K562 (cell line): Measurements from ENCODE around the gene ZNF891. TPM values are rescaled to one million over a fixed set of nuclear protein-coding genes. Genes with fewer than 3 reads are reported as not detected.

Experiments
- CEBPZ ChIP-seq: fragments of 150-350 bp; IDR thresholded peaks from 2 replicates; pipeline ENCODE4 v1.6.1; 2014; ENCODE audit warnings: low read depth, mild to moderate bottlenecking, low read length, borderline replicate concordance
- DACH1 ChIP-seq: fragments of 450-650 bp; IDR thresholded peaks from 2 replicates; pipeline ENCODE4 v1.6.1; 2018; ENCODE audit not compliant: partially characterized antibody
- DNMT1 ChIP-seq: fragments of 450-650 bp; IDR thresholded peaks from 2 replicates; pipeline ENCODE4 v1.6.1; 2016; ENCODE audit warnings: antibody characterized with exemption, mild to moderate bottlenecking
- FOXA1 ChIP-seq: fragments of 450-650 bp; IDR thresholded peaks from 2 replicates; pipeline ENCODE4 v1.6.1; 2016; ENCODE audit warnings: mild to moderate bottlenecking, borderline replicate concordance
- HEY1 ChIP-seq: fragments of 250-450 bp; sonication (Bioruptor Pico); IDR thresholded peaks from 2 replicates; pipeline ENCODE4 v1.5.0; 2020; ENCODE audit warnings: mild to moderate bottlenecking, moderate library complexity, borderline replicate concordance
- ILK ChIP-seq: fragments of 450-650 bp; IDR thresholded peaks from 2 replicates; pipeline ENCODE4 v1.6.1; 2016; ENCODE audit warnings: missing genetic modification characterization, low read depth, mild to moderate bottlenecking, missing compliant biosample characterization, moderate library complexity, borderline replicate concordance
- PCBP2 ChIP-seq: fragments of 200-400 bp; formaldehyde crosslinking; IDR thresholded peaks from 2 replicates; pipeline ENCODE4 v1.6.1; 2018; ENCODE audit warnings: low read length, low read depth, mild to moderate bottlenecking, moderate library complexity; ENCODE audit not compliant: poor library complexity, severe bottlenecking
- PHF20 ChIP-seq: fragments of 450-650 bp; IDR thresholded peaks from 2 replicates; pipeline ENCODE4 v1.6.1; 2018; ENCODE audit not compliant: partially characterized antibody
- RBM22 ChIP-seq: fragments of 200-400 bp; formaldehyde crosslinking; IDR thresholded peaks from 2 replicates; pipeline ENCODE4 v1.6.1; 2018; ENCODE audit warnings: low read length, low read depth; ENCODE audit not compliant: poor library complexity, severe bottlenecking
- RUNX1 ChIP-seq: sonication (generic); IDR thresholded peaks from 2 replicates; pipeline ENCODE4 v1.6.1; 2016; ENCODE audit warnings: antibody characterized with exemption, low read depth
- SFPQ ChIP-seq: fragments of 200-400 bp; formaldehyde crosslinking; IDR thresholded peaks from 2 replicates; pipeline ENCODE4 v1.6.1; 2017; ENCODE audit warnings: mild to moderate bottlenecking, low read depth, low read length, moderate library complexity
- SPI1 ChIP-seq: IDR thresholded peaks from 2 replicates; pipeline ENCODE4 v1.6.1; 2011; ENCODE audit warnings: low read depth, low read length, control low read depth, borderline replicate concordance
- TCF7 ChIP-seq: sonication (generic); IDR thresholded peaks from 2 replicates; pipeline ENCODE4 v1.6.1; 2016; ENCODE audit warnings: antibody characterized with exemption, borderline replicate concordance
- THRAP3 ChIP-seq: fragments of 450-650 bp; IDR thresholded peaks from 2 replicates; pipeline ENCODE4 v1.6.1; 2016; ENCODE audit warnings: mild to moderate bottlenecking, inconsistent platforms, borderline replicate concordance
- ZNF217 ChIP-seq: sonication (generic); formaldehyde crosslinking; IDR thresholded peaks from 2 replicates; pipeline ENCODE4 v1.8.0; 2022; ENCODE audit warnings: mild to moderate bottlenecking, missing genetic modification reagents
- ZNF384 ChIP-seq: IDR thresholded peaks from 2 replicates; pipeline ENCODE4 v1.6.1; 2012; ENCODE audit warnings: low read depth, low read length, improper control_type of control experiment
- ZNF609 ChIP-seq: sonication (generic); formaldehyde crosslinking; IDR thresholded peaks from 2 replicates; pipeline ENCODE4 v1.8.1; 2023; ENCODE audit warnings: missing genetic modification reagents, mild to moderate bottlenecking, borderline replicate concordance
- polyA plus RNA-seq, 8 experiments: library from polyadenylated mRNA; depleted of rRNA in 4 of 8; stranded (reverse) in 5 of 8; unstranded in 3 of 8; fragments of >200 nt; fragmentation: Nextera tagmentation in 2 of 8; fragmentation: Illumina TruSeq in 1 of 8; extraction: Ambion mirVana in 2 of 8; extraction: Trizol in 1 of 8; gene quantifications; 2 replicates each; pipeline versions ENCODE4 v1.2.1 to v1.2.3, GENCODE V29; 2011 to 2014; ENCODE audit warnings: inconsistent platforms in 1 of 8, missing spikeins in 1 of 8
- total RNA-seq, 7 experiments: library from RNA; depleted of rRNA in 6 of 7; stranded (reverse); fragments of >200 nt in 6 of 7; fragmentation: Illumina TruSeq in 2 of 7; extraction: Trizol in 2 of 7; gene quantifications; 2 replicates each; pipeline versions ENCODE4 v1.2.1 to v1.2.3, GENCODE V29; 2011 to 2021; ENCODE audit warnings: low replicate concordance in 1 of 7
- TF ChIP-seq, protein P1 (sequence below): fragments of 250-450 bp; sonication (Bioruptor Pico); IDR thresholded peaks from 2 replicates; pipeline ENCODE4 v1.4.0; 2020

ZNF891 gene
- total and polyA plus RNA-seq, 9 of the 15 experiments (the other 6 are each of a cell fraction or from before 2014, with no cell fraction given) = 0.41 to 2.0 (median 1.3) TPM

DNA sequence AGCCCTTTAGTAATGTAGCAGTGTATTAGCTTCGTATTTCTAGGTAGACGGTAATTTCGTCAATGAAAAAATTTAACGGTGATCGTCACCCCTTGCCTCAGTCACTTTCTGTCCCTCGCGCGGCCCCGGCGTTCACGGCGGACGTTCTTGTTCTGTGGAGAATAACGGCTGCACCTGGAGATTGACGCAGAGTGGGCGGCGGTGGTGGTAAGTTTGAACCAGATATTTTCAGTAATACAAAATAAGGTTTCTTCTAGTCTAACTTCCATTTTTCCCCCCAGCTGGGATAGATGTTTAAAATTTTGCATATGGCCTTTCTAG is 694 bp upstream of the ZNF891 start (continued):
- no peak for TF ChIP-seq ZNF609
- no peak for TF ChIP-seq ZNF217 (CRISPR knock-in tag)
- TF ChIP-seq RBM22 = no peak
- no peak for TF ChIP-seq CEBPZ
- no peak for TF ChIP-seq SFPQ
- no peak for TF ChIP-seq FOXA1
- no peak for TF ChIP-seq PCBP2
- TF ChIP-seq HEY1 = no peak
- TF ChIP-seq ILK (tag) = no peak
- no peak for TF ChIP-seq PHF20
- TF ChIP-seq DNMT1 = no peak; the same call in 1 of the 2 replicates
- TF ChIP-seq SPI1 = no peak
- TF ChIP-seq THRAP3 = no peak
- no peak for TF ChIP-seq RUNX1
- no peak for TF ChIP-seq TCF7
- TF ChIP-seq, protein P1, sequence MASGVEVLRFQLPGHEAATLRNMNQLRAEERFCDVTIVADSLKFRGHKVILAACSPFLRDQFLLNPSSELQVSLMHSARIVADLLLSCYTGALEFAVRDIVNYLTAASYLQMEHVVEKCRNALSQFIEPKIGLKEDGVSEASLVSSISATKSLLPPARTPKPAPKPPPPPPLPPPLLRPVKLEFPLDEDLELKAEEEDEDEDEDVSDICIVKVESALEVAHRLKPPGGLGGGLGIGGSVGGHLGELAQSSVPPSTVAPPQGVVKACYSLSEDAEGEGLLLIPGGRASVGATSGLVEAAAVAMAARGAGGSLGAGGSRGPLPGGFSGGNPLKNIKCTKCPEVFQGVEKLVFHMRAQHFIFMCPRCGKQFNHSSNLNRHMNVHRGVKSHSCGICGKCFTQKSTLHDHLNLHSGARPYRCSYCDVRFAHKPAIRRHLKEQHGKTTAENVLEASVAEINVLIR (CRISPR knock-in tag) = no peak
- TF ChIP-seq ZNF384 = no peak
- TF ChIP-seq DACH1 = no peak
